Measurements from ENCODE around the gene CASP4.
A peak's percentile ranks its signal among the peaks of the same experiment; 100 is the strongest.
"Not testable (repeated sequence)": the region's sequence is repeated elsewhere in the genome, so short reads cannot be mapped to it uniquely, and the experiment has no call there.

Gene CASP4

GRCh38 chr11:104968856-104969776 is 742 bp upstream of the CASP4 start:
- ATAC-seq (no peak), DNase-seq (no peak)
- Mint-ChIP-seq H3K4me3 (peak overlapping the region; percentile 87 to 94), H3K4me1 (peaks cover 31% of the 10 kb centered on the region), H3K27me3 (no peaks in the 10 kb centered on the region), H3K9me3 (peaks cover 26 to 27% of the 10 kb centered on the region in 2 donors), H3K27ac (peak overlapping the region in 1 of 2 donors; percentile 96)

GRCh38 chr11:104967534-104968354 is 630 bp downstream of the CASP4 start:
- ATAC-seq: peak; percentile 57
- peaks cover 39% of the 10 kb centered on the region for H3K4me1 Mint-ChIP-seq
- H3K9me3 Mint-ChIP-seq: peaks cover 20 to 22% of the 10 kb centered on the region in 2 donors
- peak overlapping the region; percentile 87 to 94 for H3K4me3 Mint-ChIP-seq
- no peak for DNase-seq
- peak overlapping the region; percentile 96 to 98 for H3K27ac Mint-ChIP-seq
- no peaks in the 10 kb centered on the region for H3K27me3 Mint-ChIP-seq

- ATAC-seq (no peak), DNase-seq (no peak)
- H3K4me1 Mint-ChIP-seq: peaks cover 47% of the 10 kb centered on the region
- H3K27me3 Mint-ChIP-seq: no peaks in the 10 kb centered on the region
- peak overlapping the region; percentile 4 to 43 for H3K4me3 Mint-ChIP-seq
- H3K27ac Mint-ChIP-seq: no peak overlapping the region
- H3K9me3 Mint-ChIP-seq: peaks cover 18 to 24% of the 10 kb centered on the region in 2 donors
Measured at GRCh38 chr11:104965735-104966134, 2.6 kb downstream of the CASP4 start.

- H3K27ac Mint-ChIP-seq: no peak overlapping the region
- DNase-seq (no peak), ATAC-seq (no peak)
- peaks cover 47% of the 10 kb centered on the region for H3K4me1 Mint-ChIP-seq
- H3K9me3 Mint-ChIP-seq: peaks cover 18 to 24% of the 10 kb centered on the region in 2 donors
- H3K27me3 Mint-ChIP-seq: no peaks in the 10 kb centered on the region
- H3K4me3 Mint-ChIP-seq: no peak overlapping the region
Measured at GRCh38 chr11:104964247-104964646, 4.1 kb downstream of the CASP4 start.

- Mint-ChIP-seq H3K27me3 (no peaks in the 10 kb centered on the region), H3K9me3 (peaks cover 18 to 24% of the 10 kb centered on the region in 2 donors), H3K4me1 (peaks cover 51% of the 10 kb centered on the region), H3K27ac (no peak overlapping the region), H3K4me3 (no peak overlapping the region)
- DNase-seq (no peak), ATAC-seq (no peak)
Measured at GRCh38 chr11:104962852-104963251, 5.5 kb downstream of the CASP4 start.

GRCh38 chr11:104957280-104957679 is 11.1 kb downstream of the CASP4 start:
- Mint-ChIP-seq H3K9me3 (peaks cover 0 to 9% of the 10 kb centered on the region in 2 donors), H3K27me3 (no peaks in the 10 kb centered on the region), H3K27ac (peak overlapping the region in 1 of 2 donors; percentile 34), H3K4me3 (no peak overlapping the region), H3K4me1 (peaks cover 51% of the 10 kb centered on the region)
- DNase-seq: no peak
- no peak for ATAC-seq

- Mint-ChIP-seq H3K27me3 (no peaks in the 10 kb centered on the region), H3K27ac (no peak overlapping the region), H3K9me3 (peaks cover 0 to 5% of the 10 kb centered on the region in 2 donors), H3K4me3 (peak overlapping the region in 1 of 2 donors; percentile 12), H3K4me1 (peaks cover 50% of the 10 kb centered on the region)
- ATAC-seq (no peak), DNase-seq (no peak)
Measured at GRCh38 chr11:104956528-104956927, 11.8 kb downstream of the CASP4 start.

- no peak overlapping the region for H3K4me3 Mint-ChIP-seq
- ATAC-seq: peak; percentile 84
- H3K9me3 Mint-ChIP-seq: peaks cover 0 to 10% of the 10 kb centered on the region in 2 donors
- H3K27me3 Mint-ChIP-seq: no peaks in the 10 kb centered on the region
- no peak overlapping the region for H3K27ac Mint-ChIP-seq
- peaks cover 6% of the 10 kb centered on the region for H3K4me1 Mint-ChIP-seq
- DNase-seq: peak; percentile 16 to 27
Measured at GRCh38 chr11:104946907-104947306, 21.5 kb downstream of the CASP4 start.

- no peaks in the 10 kb centered on the region for H3K27me3 Mint-ChIP-seq
- DNase-seq: no peak
- no peak overlapping the region for H3K4me3 Mint-ChIP-seq
- peaks cover 6% of the 10 kb centered on the region for H3K4me1 Mint-ChIP-seq
- no peak overlapping the region for H3K27ac Mint-ChIP-seq
- H3K9me3 Mint-ChIP-seq: peaks cover 0 to 10% of the 10 kb centered on the region in 2 donors
- no peak for ATAC-seq
Measured at GRCh38 chr11:104944076-104944475, 24.3 kb downstream of the CASP4 start.

GRCh38 chr11:104943561-104943960 is 24.8 kb downstream of the CASP4 start:
- ATAC-seq (no peak), DNase-seq (no peak)
- Mint-ChIP-seq H3K4me1 (peaks cover 6% of the 10 kb centered on the region), H3K9me3 (peaks cover 0 to 10% of the 10 kb centered on the region in 2 donors), H3K27ac (no peak overlapping the region), H3K27me3 (no peaks in the 10 kb centered on the region), H3K4me3 (no peak overlapping the region)

- peaks cover 12% of the 10 kb centered on the region for H3K4me1 Mint-ChIP-seq
- H3K27ac Mint-ChIP-seq: no peak overlapping the region
- no peak overlapping the region for H3K4me3 Mint-ChIP-seq
Measured at GRCh38 chr11:104934594-104934993, 33.8 kb downstream of the CASP4 start.

GRCh38 chr11:104934073-104934472 is 34.3 kb downstream of the CASP4 start:
- Mint-ChIP-seq H3K9me3 (peaks cover 25 to 38% of the 10 kb centered on the region in 2 donors), H3K4me1 (peaks cover 12% of the 10 kb centered on the region)
- not testable (repeated sequence) for DNase-seq, H3K27ac Mint-ChIP-seq, ATAC-seq, H3K27me3 Mint-ChIP-seq, H3K4me3 Mint-ChIP-seq

More at GRCh38 chr11:104934594-104934993, 33.8 kb downstream of the CASP4 start:
- Mint-ChIP-seq H3K27me3 (no peaks in the 10 kb centered on the region), H3K9me3 (peaks cover 20 to 32% of the 10 kb centered on the region in 2 donors)
- no peak for DNase-seq
- no peak for ATAC-seq

- H3K27me3 Mint-ChIP-seq: no peaks in the 10 kb centered on the region
- H3K4me3 Mint-ChIP-seq: no peak overlapping the region
- no peak for ATAC-seq
- no peak overlapping the region for H3K27ac Mint-ChIP-seq
- no peak for DNase-seq
- peaks cover 36 to 68% of the 10 kb centered on the region in 2 donors for H3K9me3 Mint-ChIP-seq
- H3K4me1 Mint-ChIP-seq: no peaks in the 10 kb centered on the region
Measured at GRCh38 chr11:104928811-104929210, 39.6 kb downstream of the CASP4 start.

GRCh38 chr11:104926771-104927611 is 41.4 kb downstream of the CASP4 start:
- H3K27me3 Mint-ChIP-seq: no peaks in the 10 kb centered on the region
- no peak overlapping the region for H3K4me3 Mint-ChIP-seq
- H3K4me1 Mint-ChIP-seq: no peaks in the 10 kb centered on the region
- no peak overlapping the region for H3K27ac Mint-ChIP-seq
- ATAC-seq: no peak
- H3K9me3 Mint-ChIP-seq: peaks cover 40 to 66% of the 10 kb centered on the region in 2 donors
- DNase-seq: no peak

GRCh38 chr11:104925850-104926249 is 42.5 kb downstream of the CASP4 start:
- H3K9me3 Mint-ChIP-seq: peaks cover 39 to 55% of the 10 kb centered on the region in 2 donors
- H3K4me1 Mint-ChIP-seq: no peaks in the 10 kb centered on the region
- DNase-seq (no peak), ATAC-seq (no peak)
- no peak overlapping the region for H3K4me3 Mint-ChIP-seq
- no peaks in the 10 kb centered on the region for H3K27me3 Mint-ChIP-seq
- H3K27ac Mint-ChIP-seq: no peak overlapping the region

Measured in stimulated activated naive CD8-positive, alpha-beta T cell treated with anti-CD3 and anti-CD28 coated beads, Interleukin-15, amount 100 ng/mL, for 72 hours (primary cell).